LNCaP clone FGC (cell line): ENCODE data around the gene MAP3K1.

ENCODE experiments used
- DNase-seq: peaks from one replicate; pipeline ENCODE4 v3.0.0-alpha.2; 2011; ENCODE audit warnings: low read depth
- H3K4me3 ChIP-seq: 2 replicates; pipeline ENCODE4 v1.5.1; 2011; ENCODE audit warnings: mild to moderate bottlenecking, low read depth, low read length, control low read depth
- TF ChIP-seq, protein P1 (sequence below): IDR thresholded peaks from 2 replicates; pipeline ENCODE4 v1.5.1; 2012; ENCODE audit warnings: mild to moderate bottlenecking; ENCODE audit not compliant: control insufficient read depth, insufficient read depth; ENCODE audit errors: extremely low read depth

MAP3K1 gene

DNA sequence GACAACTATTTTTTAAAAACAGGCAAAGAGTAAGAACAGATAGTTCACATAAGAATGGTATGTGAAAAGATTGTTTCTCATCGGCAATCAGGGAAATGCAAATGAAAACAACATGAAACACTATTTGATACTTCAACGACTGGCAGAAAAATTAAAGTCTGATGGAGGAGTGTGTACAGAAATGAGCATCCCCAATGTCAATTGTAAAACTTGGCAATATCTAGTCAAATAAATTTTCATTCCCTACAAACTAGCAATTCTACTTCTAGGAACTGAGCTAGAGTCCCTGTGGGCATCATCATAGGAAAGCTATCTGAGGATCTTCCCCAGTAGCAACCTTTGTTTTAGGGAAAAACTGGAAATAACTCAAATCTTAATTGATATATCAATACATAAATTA lies 29.0 kb upstream of the MAP3K1 start:
- no peak for DNase-seq
- H3K4me3 ChIP-seq: no peak overlapping the region

DNA sequence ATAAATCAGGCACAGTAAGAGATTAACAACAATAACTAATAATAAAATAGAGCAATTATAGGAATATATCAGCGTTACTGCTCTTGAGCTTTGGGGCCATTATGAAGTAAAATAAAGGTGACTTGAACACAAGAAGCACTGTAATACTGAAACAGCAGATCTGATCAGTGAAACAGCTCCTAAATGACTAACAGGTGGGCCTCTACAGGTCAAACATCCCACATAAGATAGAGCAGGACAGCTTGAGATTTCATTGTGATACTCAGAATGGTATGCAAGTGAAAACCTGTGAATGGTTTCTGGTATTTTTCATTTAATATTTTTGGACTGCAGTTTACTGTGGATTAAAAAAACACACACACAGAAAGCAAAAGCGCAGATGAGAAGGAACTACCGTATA lies 24.0 kb upstream of the MAP3K1 start:
- TF ChIP-seq, protein P1, sequence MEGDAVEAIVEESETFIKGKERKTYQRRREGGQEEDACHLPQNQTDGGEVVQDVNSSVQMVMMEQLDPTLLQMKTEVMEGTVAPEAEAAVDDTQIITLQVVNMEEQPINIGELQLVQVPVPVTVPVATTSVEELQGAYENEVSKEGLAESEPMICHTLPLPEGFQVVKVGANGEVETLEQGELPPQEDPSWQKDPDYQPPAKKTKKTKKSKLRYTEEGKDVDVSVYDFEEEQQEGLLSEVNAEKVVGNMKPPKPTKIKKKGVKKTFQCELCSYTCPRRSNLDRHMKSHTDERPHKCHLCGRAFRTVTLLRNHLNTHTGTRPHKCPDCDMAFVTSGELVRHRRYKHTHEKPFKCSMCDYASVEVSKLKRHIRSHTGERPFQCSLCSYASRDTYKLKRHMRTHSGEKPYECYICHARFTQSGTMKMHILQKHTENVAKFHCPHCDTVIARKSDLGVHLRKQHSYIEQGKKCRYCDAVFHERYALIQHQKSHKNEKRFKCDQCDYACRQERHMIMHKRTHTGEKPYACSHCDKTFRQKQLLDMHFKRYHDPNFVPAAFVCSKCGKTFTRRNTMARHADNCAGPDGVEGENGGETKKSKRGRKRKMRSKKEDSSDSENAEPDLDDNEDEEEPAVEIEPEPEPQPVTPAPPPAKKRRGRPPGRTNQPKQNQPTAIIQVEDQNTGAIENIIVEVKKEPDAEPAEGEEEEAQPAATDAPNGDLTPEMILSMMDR: no peak
- H3K4me3 ChIP-seq: no peak overlapping the region
- no peak for DNase-seq

More for the DNA sequence above, 29.0 kb upstream of the MAP3K1 start:
- TF ChIP-seq, protein P1: no peak

DNA sequence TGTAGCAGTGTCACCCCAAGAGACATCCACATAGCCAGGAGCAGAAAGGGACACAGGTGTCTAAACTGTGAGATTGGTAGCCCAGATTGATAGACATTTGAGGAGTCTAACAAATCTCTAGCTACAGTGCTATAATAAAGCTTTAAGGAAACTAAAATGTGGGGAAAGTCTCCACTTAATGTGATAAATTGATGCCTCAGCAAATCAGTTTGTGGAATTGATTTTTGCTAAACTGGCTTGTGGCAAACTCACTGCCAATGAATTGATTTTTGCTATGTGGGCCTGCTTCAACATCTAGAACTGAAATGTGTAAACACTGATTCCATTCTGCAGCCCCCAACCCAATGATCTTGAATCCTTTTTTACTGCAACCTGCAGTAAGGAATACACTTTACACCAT lies 16.8 kb upstream of the MAP3K1 start:
- H3K4me3 ChIP-seq: no peak overlapping the region
- TF ChIP-seq, protein P1: no peak

DNA sequence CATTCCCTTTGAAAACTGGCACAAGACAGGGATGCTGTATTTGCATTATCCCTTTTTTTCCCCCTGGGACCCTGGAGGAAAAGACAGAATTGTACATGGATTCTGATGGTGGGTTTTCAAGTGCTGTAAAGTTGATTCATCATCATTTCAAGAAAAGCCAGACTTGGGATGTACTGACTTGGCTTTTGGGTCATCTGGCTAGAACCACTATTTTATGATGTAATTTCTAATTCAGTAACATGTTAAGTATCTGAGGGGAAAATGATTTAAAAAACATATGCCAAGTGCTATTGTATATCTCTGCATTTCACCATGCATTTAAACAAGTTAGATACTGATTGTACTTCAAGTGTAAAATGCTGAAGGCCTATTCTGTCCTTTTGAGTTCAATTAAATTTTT lies 15.2 kb upstream of the MAP3K1 start:
- no peak overlapping the region for H3K4me3 ChIP-seq
- TF ChIP-seq, protein P1: no peak
- DNase-seq: no peak

More for the DNA sequence above, 16.8 kb upstream of the MAP3K1 start:
- no peak for DNase-seq

DNA sequence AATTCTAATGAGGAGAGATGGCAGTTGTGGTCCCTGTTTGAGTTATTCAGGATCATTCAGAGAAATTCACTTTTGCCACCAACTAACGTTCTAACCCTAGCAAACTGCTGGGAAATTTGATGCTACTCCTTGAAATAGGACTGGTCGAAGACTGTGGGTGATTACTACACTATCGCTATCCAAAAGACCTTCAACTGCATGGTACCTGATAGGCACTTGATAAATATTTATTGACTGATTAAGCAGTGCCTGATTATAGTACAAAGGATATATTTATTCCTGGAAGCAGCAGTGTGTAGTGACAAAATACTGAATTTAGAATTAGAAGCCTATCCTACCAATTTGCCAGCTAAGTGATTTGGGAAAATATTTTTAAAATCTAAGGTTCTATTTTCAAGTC lies 14.1 kb upstream of the MAP3K1 start:
- TF ChIP-seq, protein P1: no peak

DNA sequence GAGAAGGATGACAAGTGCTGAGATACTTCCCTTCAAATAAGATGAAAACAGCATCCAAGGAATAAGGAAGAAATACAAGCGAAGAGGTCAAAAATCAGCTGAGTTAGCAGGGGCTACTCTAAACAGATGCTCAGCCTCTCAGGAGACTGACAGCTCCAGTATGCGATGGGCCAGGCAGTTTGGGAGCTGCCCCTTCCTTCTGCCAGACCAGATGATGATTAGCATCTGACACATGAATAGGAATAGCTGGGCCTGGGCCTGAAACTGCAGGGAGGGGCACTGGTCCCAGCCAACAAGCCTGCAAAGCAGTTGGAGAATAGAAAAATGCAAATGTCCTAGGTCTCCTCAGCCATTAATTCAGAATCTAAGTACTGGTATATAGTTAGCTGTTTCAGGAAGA lies 13.1 kb upstream of the MAP3K1 start:
- TF ChIP-seq, protein P1: no peak
- DNase-seq: no peak

More for the DNA sequence above, 14.1 kb upstream of the MAP3K1 start:
- H3K4me3 ChIP-seq: no peak overlapping the region
- no peak for DNase-seq

DNA sequence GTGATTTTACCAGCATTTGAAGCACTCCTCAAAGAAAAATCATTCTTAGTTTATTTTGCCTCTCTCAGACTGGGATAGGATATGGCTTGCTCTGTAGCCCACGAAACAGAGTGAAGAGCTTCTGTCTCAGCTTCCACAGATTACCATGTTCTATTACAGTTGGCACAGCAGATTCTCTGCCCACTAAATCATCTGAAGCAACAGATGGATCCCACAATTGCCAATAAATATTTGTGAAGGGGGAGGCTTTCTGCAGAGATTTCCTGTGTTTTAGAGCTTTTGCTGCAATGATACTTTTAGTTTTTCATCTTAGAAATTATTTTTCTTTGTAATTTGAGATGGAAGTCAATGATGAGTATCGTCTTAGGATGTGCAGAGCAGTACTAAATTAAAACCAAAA lies 12.3 kb upstream of the MAP3K1 start:
- TF ChIP-seq, protein P1: no peak
- no peak for DNase-seq
- H3K4me3 ChIP-seq: no peak overlapping the region

More for the DNA sequence above, 13.1 kb upstream of the MAP3K1 start:
- H3K4me3 ChIP-seq: no peak overlapping the region
